Purkinje cell (primary cell): ENCODE measurements around the gene CD300H. TPM values are rescaled to one million over a fixed set of nuclear protein-coding genes. Genes with fewer than 3 reads are reported as not detected.

Experiments
- polyA plus RNA-seq: library from polyadenylated mRNA; unstranded; fragments of >200 nt; fragmentation: Nextera tagmentation; gene quantifications from 2 replicates; pipeline ENCODE4 v1.2.1, GENCODE V29; 2014

The CD300H gene
- polyA plus RNA-seq = not detected in 2 replicates

GRCh38 chr17:74567397-74567796 lies at the start of gene CD300H:
Gene CD300H, minus strand, starts transcription at chr17:74567509.

GRCh38 chr17:74592087-74592990 lies 25.0 kb upstream of the CD300H start, which contains the start of gene CD300LD:
Gene CD300LD, minus strand, starts transcription at chr17:74592283. Its CDS starts 81 bp downstream, at chr17:74592202.

GRCh38 chr17:74545843-74546230 lies 21.5 kb downstream of the CD300H start, which contains the start of gene CD300C:
Gene CD300C, minus strand, starts transcription at chr17:74546115. Its CDS starts 333 bp downstream, at chr17:74545782.

GRCh38 chr17:74531231-74531761 lies 36.0 kb downstream of the CD300H start, which contains the start of gene CD300LB:
Gene CD300LB, minus strand, starts transcription at chr17:74531475. Its CDS starts 125 bp downstream, at chr17:74531350.

Other genes starting within 250 kb of the CD300H start
- gene KIF19, start 241.3 kb downstream of the CD300H start, polyA plus RNA-seq = not detected in 2 replicates
- 1.0 and 2.3 TPM in 2 replicates for gene BTBD17, start 205.6 kb downstream of the CD300H start, polyA plus RNA-seq
- not detected in 2 replicates for gene GPR142, start 200.0 kb downstream of the CD300H start, polyA plus RNA-seq
- 2.0 and 2.9 TPM in 2 replicates for gene GPRC5C, start 135.4 kb downstream of the CD300H start, polyA plus RNA-seq
- gene CD300A, start 100.9 kb downstream of the CD300H start, polyA plus RNA-seq = not detected in 2 replicates
- gene CD300LB, start 36.0 kb downstream of the CD300H start, polyA plus RNA-seq = not detected in 2 replicates
- gene CD300C, start 21.4 kb downstream of the CD300H start, polyA plus RNA-seq = not detected in 2 replicates
- gene CD300LD, start 24.8 kb upstream of the CD300H start, polyA plus RNA-seq = not detected in 2 replicates
- gene CD300E, start 56.2 kb upstream of the CD300H start, polyA plus RNA-seq = not detected in 2 replicates
- gene CD300LF, start 145.4 kb upstream of the CD300H start, polyA plus RNA-seq = not detected in 2 replicates
- 0.57 TPM in 1 of 2 replicates, not detected in the other for gene RAB37, start 169.7 kb upstream of the CD300H start, polyA plus RNA-seq
- 4.9 and 9.5 TPM in 2 replicates for gene NHERF1, start 181.1 kb upstream of the CD300H start, polyA plus RNA-seq
- gene NAT9, start 208.8 kb upstream of the CD300H start, polyA plus RNA-seq = 6.0 and 6.2 TPM in 2 replicates